IMR-90 (cell line): ENCODE measurements around the gene TNS3. TPM values are rescaled to one million over a fixed set of nuclear protein-coding genes. Genes with fewer than 3 reads are reported as not detected.

ENCODE experiments used
- ATAC-seq: fragments of 200-7000 bp; cut with Tn5 transposase; 2 replicates; pipeline ENCODE4 v1.9.1; 2020; ENCODE audit warnings: low read depth, mild to moderate bottlenecking, moderate library complexity
- BruUV-seq: library from RNA; stranded (reverse); fragments of 400-500 nt; replicated peaks from 2 replicates; lab custom pipeline; 2021; lab: Mats Ljungman, UMichigan
- CTCF ChIA-PET: fragments of 300-600 bp; formaldehyde crosslinking; extraction: SDS; loops from one replicate; lab custom pipeline; 2021; ENCODE audit warnings: antibody characterized with exemption; lab: Yijun Ruan, JAX
- POLR2A ChIA-PET: fragments of 300-600 bp; sonication (Branson Sonifier 250); formaldehyde crosslinking; loops from one replicate; lab custom pipeline; 2022; ENCODE audit warnings: antibody characterized with exemption; ENCODE audit not compliant: unreplicated experiment; lab: Charles Lee
- DNase-seq: peaks from one replicate; pipeline ENCODE4 v3.0.0; 2013
- H2AFZ ChIP-seq: replicated peaks from 2 replicates; pipeline ENCODE3; 2013; ENCODE audit warnings: low read length, mild to moderate bottlenecking; ENCODE audit not compliant: poor library complexity
- H2AK5ac ChIP-seq: 2 replicates; pipeline ENCODE4 v1.6.1; 2013; ENCODE audit warnings: low read depth, low read length, inconsistent platforms
- H2AK9ac ChIP-seq: replicated peaks from 2 replicates; pipeline ENCODE3; 2013; ENCODE audit warnings: mild to moderate bottlenecking, low read depth, low read length, moderate library complexity; ENCODE audit not compliant: poor library complexity
- H2BK120ac ChIP-seq: 2 replicates; pipeline ENCODE4 v1.6.1; 2013; ENCODE audit warnings: low read depth, low read length, inconsistent platforms
- H2BK15ac ChIP-seq: 3 replicates; pipeline ENCODE4 v1.6.1; 2013; ENCODE audit warnings: low read depth, low read length, inconsistent platforms
- H2BK20ac ChIP-seq: 2 replicates; pipeline ENCODE4 v1.6.1; 2013; ENCODE audit warnings: low read depth, mild to moderate bottlenecking, inconsistent platforms, low read length, moderate library complexity
- H2BK5ac ChIP-seq: 2 replicates; pipeline ENCODE4 v1.6.1; 2013; ENCODE audit warnings: mild to moderate bottlenecking, low read depth, low read length, inconsistent platforms; ENCODE audit not compliant: poor library complexity, severe bottlenecking
- H3K14ac ChIP-seq: replicated peaks from 2 replicates; pipeline ENCODE4 v1.6.1; 2013; ENCODE audit warnings: low read depth, low read length, inconsistent platforms
- H3K18ac ChIP-seq: 2 replicates; pipeline ENCODE4 v1.6.1; 2013; ENCODE audit warnings: low read depth, low read length, control low read depth
- H3K23ac ChIP-seq: 2 replicates; pipeline ENCODE4 v1.6.1; 2013; ENCODE audit warnings: low read depth, low read length, inconsistent platforms
- H3K27ac ChIP-seq: 2 replicates; pipeline ENCODE4 v1.5.1; 2013; ENCODE audit warnings: mild to moderate bottlenecking, control low read depth, low read length; ENCODE audit not compliant: insufficient read depth
- H3K27me3 ChIP-seq: 2 replicates; pipeline ENCODE4 v1.6.1; 2013; ENCODE audit warnings: low read length; ENCODE audit not compliant: control insufficient read depth, insufficient read depth
- H3K36me3 ChIP-seq: 2 replicates; pipeline ENCODE4 v1.6.1; 2013; ENCODE audit warnings: low read length, mixed read lengths; ENCODE audit not compliant: control insufficient read depth, insufficient read depth
- H3K4ac ChIP-seq: 2 replicates; pipeline ENCODE4 v1.6.1; 2013; ENCODE audit warnings: low read depth, low read length, inconsistent platforms
- H3K4me1 ChIP-seq: 2 replicates; pipeline ENCODE4 v1.6.1; 2013; ENCODE audit warnings: low read length, mixed read lengths; ENCODE audit not compliant: control insufficient read depth, insufficient read depth
- H3K4me2 ChIP-seq: 2 replicates; pipeline ENCODE4 v1.6.1; 2013; ENCODE audit warnings: low read depth, mild to moderate bottlenecking, control low read depth, low read length, moderate library complexity
- H3K4me3 ChIP-seq: 2 replicates; pipeline ENCODE4 v1.5.1; 2013; ENCODE audit warnings: low read depth, mild to moderate bottlenecking, control low read depth, low read length, moderate library complexity; ENCODE audit not compliant: insufficient read depth
- H3K56ac ChIP-seq: 2 replicates; pipeline ENCODE4 v1.6.1; 2013; ENCODE audit warnings: low read length, inconsistent platforms; ENCODE audit not compliant: insufficient read depth; ENCODE audit errors: extremely low read depth
- H3K79me1 ChIP-seq, 2 experiments: 2 replicates each; pipeline ENCODE4 v1.6.1; 2013; ENCODE audit warnings: low read length in 2 of 2, inconsistent platforms in 1 of 2, low read depth in 1 of 2
- H3K9ac ChIP-seq: 2 replicates; pipeline ENCODE4 v1.6.1; 2013; ENCODE audit warnings: low read depth, low read length, control low read depth
- H3K9me1 ChIP-seq: 2 replicates; pipeline ENCODE4 v1.6.1; 2013; ENCODE audit warnings: low read length, inconsistent platforms; ENCODE audit not compliant: insufficient read depth
- H3K9me3 ChIP-seq: 2 replicates; pipeline ENCODE4 v1.6.1; 2013; ENCODE audit warnings: low read length; ENCODE audit not compliant: control insufficient read depth, insufficient read depth
- H4K20me1 ChIP-seq: 2 replicates; pipeline ENCODE4 v1.6.1; 2013; ENCODE audit warnings: low read length, inconsistent platforms; ENCODE audit not compliant: insufficient read depth
- H4K5ac ChIP-seq: 2 replicates; pipeline ENCODE4 v1.6.1; 2013; ENCODE audit warnings: mild to moderate bottlenecking, low read depth, low read length, control low read depth
- H4K8ac ChIP-seq, 2 experiments: 2 replicates each; pipeline ENCODE4 v1.6.1; 2013; ENCODE audit warnings: low read depth in 2 of 2, low read length in 2 of 2, control low read depth in 1 of 2, inconsistent platforms in 1 of 2
- H4K91ac ChIP-seq: 2 replicates; pipeline ENCODE4 v1.6.1; 2013; ENCODE audit warnings: low read depth, low read length, inconsistent platforms; ENCODE audit not compliant: insufficient read depth
- BHLHE40 ChIP-seq: fragments of 150-350 bp; IDR thresholded peaks from 2 replicates; pipeline ENCODE4 v1.6.1; 2016; ENCODE audit warnings: mild to moderate bottlenecking, low read depth, low read length
- CEBPB ChIP-seq: IDR thresholded peaks from 2 replicates; pipeline ENCODE4 v1.6.1; 2012; ENCODE audit warnings: low read depth, low read length, improper control_type of control experiment
- CHD1 ChIP-seq: IDR thresholded peaks from 2 replicates; pipeline ENCODE4 v1.6.1; 2012; ENCODE audit warnings: low read depth, low read length, improper control_type of control experiment
- CTCF ChIP-seq: conservative IDR thresholded peaks from 2 replicates; pipeline ENCODE4 v1.5.1; 2012; ENCODE audit warnings: mild to moderate bottlenecking, low read depth, low read length, improper control_type of control experiment
- ELK1 ChIP-seq: fragments of 150-350 bp; IDR thresholded peaks from 2 replicates; pipeline ENCODE4 v1.6.1; 2016; ENCODE audit warnings: low read depth, mild to moderate bottlenecking, low read length, moderate library complexity, borderline replicate concordance
- FOS ChIP-seq: fragments of 150-350 bp; IDR thresholded peaks from 2 replicates; pipeline ENCODE4 v1.6.1; 2016; ENCODE audit warnings: low read depth, low read length
- MAFK ChIP-seq: IDR thresholded peaks from 2 replicates; pipeline ENCODE4 v1.6.1; 2012; ENCODE audit warnings: low read depth, low read length, improper control_type of control experiment
- MAZ ChIP-seq: IDR thresholded peaks from 2 replicates; pipeline ENCODE4 v1.6.1; 2012; ENCODE audit warnings: low read depth, mild to moderate bottlenecking, low read length, improper control_type of control experiment, moderate library complexity, borderline replicate concordance
- MXI1 ChIP-seq: IDR thresholded peaks from 2 replicates; pipeline ENCODE4 v1.6.1; 2012; ENCODE audit warnings: low read depth, mild to moderate bottlenecking, low read length, moderate library complexity, borderline replicate concordance
- NFE2L2 ChIP-seq: fragments of 150-350 bp; IDR thresholded peaks from 2 replicates; pipeline ENCODE4 v1.6.1; 2016; ENCODE audit warnings: low read depth, mild to moderate bottlenecking, low read length
- POLR2A ChIP-seq: IDR thresholded peaks from 2 replicates; pipeline ENCODE4 v1.6.1; 2012; ENCODE audit warnings: mild to moderate bottlenecking, low read depth, low read length
- RAD21 ChIP-seq: IDR thresholded peaks from 2 replicates; pipeline ENCODE4 v1.6.1; 2012; ENCODE audit warnings: low read length, improper control_type of control experiment
- RCOR1 ChIP-seq: IDR thresholded peaks from 2 replicates; pipeline ENCODE4 v1.6.1; 2012; ENCODE audit warnings: mild to moderate bottlenecking, low read length, improper control_type of control experiment; ENCODE audit not compliant: insufficient replicate concordance
- RFX5 ChIP-seq: IDR thresholded peaks from 2 replicates; pipeline ENCODE4 v1.8.0; 2012; ENCODE audit warnings: low read depth, mild to moderate bottlenecking, low read length, moderate library complexity
- SMC3 ChIP-seq: fragments of 150-350 bp; IDR thresholded peaks from 2 replicates; pipeline ENCODE4 v1.6.1; 2016; ENCODE audit warnings: low read depth, mild to moderate bottlenecking, antibody characterized with exemption, low read length, moderate library complexity
- WGBS, 2 experiments: methylation state at CpG; one replicate each; pipeline versions ENCODE4 v1.1.5 to v1.1.7; 2013; ENCODE audit warnings: missing lambda C conversion rate in 2 of 2; ENCODE audit not compliant: insufficient read length in 1 of 2; ENCODE audit errors: extremely low coverage in 2 of 2; 5-methylcytosine and 5-hydroxymethylcytosine counted together
- dilution Hi-C: fragments of 300-500 bp; cut with HindIII; formaldehyde crosslinking; loops from one replicate; pipeline ENCODE4 v1.14.3; 2018; ENCODE audit warnings: low sequenced_read_pairs; ENCODE audit not compliant: unreplicated experiment
- in situ Hi-C: fragments of 300-500 bp; cut with MboI; formaldehyde crosslinking; loops from 3 replicates; pipeline ENCODE4 v1.14.3; 2019; ENCODE audit warnings: low sequenced_read_pairs, inconsistent platforms, mixed read lengths
- intact Hi-C: fragments of 100-400 bp; cut with micrococcal nuclease; formaldehyde crosslinking; loops from 2 replicates; pipeline ENCODE4 v1.10.0; 2022
- polyA plus RNA-seq, 3 experiments: library from polyadenylated mRNA; depleted of rRNA; stranded (reverse); fragments of >200 nt; gene quantifications; 2 replicates each; pipeline ENCODE4 v1.2.3, GENCODE V29; 2012; ENCODE audit warnings: low replicate concordance in 1 of 3
- total RNA-seq: library from RNA; depleted of rRNA; stranded (reverse); fragments of >200 nt; gene quantifications from 2 replicates; pipeline ENCODE4 v1.2.3, GENCODE V29; 2012
- TF ChIP-seq, protein P1 (sequence below): fragments of 150-350 bp; IDR thresholded peaks from 2 replicates; pipeline ENCODE4 v1.6.1; 2017; ENCODE audit warnings: mild to moderate bottlenecking, antibody characterized with exemption, low read length, low read depth

TNS3 gene
- total and polyA plus RNA-seq, 2 of the 4 experiments (the other 2 are of a cell fraction), result 64.3 to 79.2 TPM

DNA sequence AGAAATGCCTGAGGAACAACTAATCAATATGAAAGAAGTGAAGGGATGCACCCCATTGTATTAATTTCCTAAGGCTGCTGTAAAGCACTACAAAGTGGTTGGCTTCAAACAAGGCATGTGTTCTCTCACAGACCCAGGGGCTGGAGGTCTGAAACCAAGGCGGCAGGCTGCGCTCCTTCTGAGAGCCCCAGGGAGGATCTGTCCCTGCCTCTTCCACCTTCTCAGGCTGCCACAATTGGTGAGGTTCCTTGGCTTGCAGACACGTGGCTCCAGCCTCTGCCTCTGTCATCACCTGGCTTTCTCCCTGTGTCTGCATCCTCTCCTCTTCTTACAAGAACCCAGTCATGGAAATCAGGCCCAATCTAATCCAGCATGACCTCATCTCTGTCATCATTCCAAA is 110.1 kb downstream of the TNS3 start:
- Histone ChIP-seq H3K4me2 (no peak overlapping the region), H2AK5ac (no peak overlapping the region), H2BK5ac (no peak overlapping the region), H3K4me1 (peaks cover 16% of the 10 kb centered on the region), H4K91ac (no peak overlapping the region), H3K23ac (no peak overlapping the region), H2BK120ac (no peak overlapping the region), H3K27ac (no peak overlapping the region), H3K14ac (no peak overlapping the region), H2AFZ (no peak overlapping the region), H2BK15ac (no peak overlapping the region), H3K9me3 (no peaks in the 10 kb centered on the region), H3K4ac (no peak overlapping the region), H3K36me3 (peaks cover 16% of the 10 kb centered on the region), H3K18ac (no peak overlapping the region), H4K5ac (no peak overlapping the region), H2AK9ac (no peak overlapping the region), H3K4me3 (no peak overlapping the region), H2BK20ac (no peak overlapping the region), H4K8ac (no peak overlapping the region), H3K56ac (no peak overlapping the region), H3K9me1 (peaks cover 31% of the 10 kb centered on the region), H3K27me3 (no peaks in the 10 kb centered on the region), H3K9ac (no peak overlapping the region), H4K20me1 (peaks cover 63% of the 10 kb centered on the region), H3K79me1 (peaks cover 38 to 86% of the 10 kb centered on the region in 2 experiments)
- ATAC-seq, result no peak
- in situ Hi-C loops, result no loop called here
- dilution Hi-C loops, result no loop called here
- BruUV-seq, result no TSS peak
- intact Hi-C loops, result no loop called here
- TF ChIP-seq RAD21, result no peak
- TF ChIP-seq, protein P1, sequence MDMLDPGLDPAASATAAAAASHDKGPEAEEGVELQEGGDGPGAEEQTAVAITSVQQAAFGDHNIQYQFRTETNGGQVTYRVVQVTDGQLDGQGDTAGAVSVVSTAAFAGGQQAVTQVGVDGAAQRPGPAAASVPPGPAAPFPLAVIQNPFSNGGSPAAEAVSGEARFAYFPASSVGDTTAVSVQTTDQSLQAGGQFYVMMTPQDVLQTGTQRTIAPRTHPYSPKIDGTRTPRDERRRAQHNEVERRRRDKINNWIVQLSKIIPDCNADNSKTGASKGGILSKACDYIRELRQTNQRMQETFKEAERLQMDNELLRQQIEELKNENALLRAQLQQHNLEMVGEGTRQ, result no peak
- no peak for TF ChIP-seq CEBPB
- TF ChIP-seq SMC3, result no peak
- TF ChIP-seq MXI1, result no peak
- TF ChIP-seq FOS, result no peak
- no peak for TF ChIP-seq NFE2L2
- TF ChIP-seq MAFK, result no peak
- TF ChIP-seq POLR2A, result no peak
- TF ChIP-seq BHLHE40, result no peak
- TF ChIP-seq ELK1, result no peak
- TF ChIP-seq CHD1, result no peak
- TF ChIP-seq RCOR1, result no peak
- no peak for TF ChIP-seq CTCF
- no peak for TF ChIP-seq RFX5
- TF ChIP-seq MAZ, result no peak
- DNase-seq, result no peak
- ChIA-PET CTCF (no interaction called here), POLR2A (no interaction called here)
- WGBS, 2 experiments, result 80% methylated on average over 1 of the region's 3 CpGs; no CpG with 5 or more reads in 1 of the 2 experiments
